Measurements from ENCODE around the gene CRX. TPM values are rescaled to one million over a fixed set of nuclear protein-coding genes. Genes with fewer than 3 reads are reported as not detected.

The CRX gene
- polyA plus RNA-seq, 1 of the 3 experiments (the other 2 are of a cell fraction): not detected

DNA sequence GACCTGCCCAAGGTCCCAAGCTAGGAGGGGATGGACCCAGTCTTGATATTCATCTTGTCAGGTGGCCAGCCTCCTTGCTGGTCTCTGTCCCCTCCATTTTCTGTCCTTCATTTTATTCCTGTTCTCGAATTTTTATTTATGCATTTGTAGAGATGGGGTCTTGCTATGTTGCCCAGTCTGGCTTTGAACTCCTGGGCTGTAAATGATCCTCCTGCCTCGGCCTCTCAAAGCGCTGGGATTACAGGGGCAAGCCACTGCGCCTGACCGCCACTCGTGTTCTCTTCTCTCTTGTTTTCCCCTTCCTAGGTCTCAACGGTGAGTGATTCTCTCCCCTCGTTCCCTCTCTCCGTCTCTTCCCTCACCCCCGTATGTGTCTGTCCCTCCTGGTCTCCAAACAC lies 26.7 kb downstream of the CRX start:
- no peak overlapping the region for H3K4me3 ChIP-seq (ENCODE audit: low read depth in 2 of 2, low read length in 1 of 2)
- TF ChIP-seq, protein P1, sequence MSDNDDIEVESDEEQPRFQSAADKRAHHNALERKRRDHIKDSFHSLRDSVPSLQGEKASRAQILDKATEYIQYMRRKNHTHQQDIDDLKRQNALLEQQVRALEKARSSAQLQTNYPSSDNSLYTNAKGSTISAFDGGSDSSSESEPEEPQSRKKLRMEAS (IDR thresholded peaks at IDR 0.05; ENCODE audit: low read depth): no peak
- TF ChIP-seq, protein P2, sequence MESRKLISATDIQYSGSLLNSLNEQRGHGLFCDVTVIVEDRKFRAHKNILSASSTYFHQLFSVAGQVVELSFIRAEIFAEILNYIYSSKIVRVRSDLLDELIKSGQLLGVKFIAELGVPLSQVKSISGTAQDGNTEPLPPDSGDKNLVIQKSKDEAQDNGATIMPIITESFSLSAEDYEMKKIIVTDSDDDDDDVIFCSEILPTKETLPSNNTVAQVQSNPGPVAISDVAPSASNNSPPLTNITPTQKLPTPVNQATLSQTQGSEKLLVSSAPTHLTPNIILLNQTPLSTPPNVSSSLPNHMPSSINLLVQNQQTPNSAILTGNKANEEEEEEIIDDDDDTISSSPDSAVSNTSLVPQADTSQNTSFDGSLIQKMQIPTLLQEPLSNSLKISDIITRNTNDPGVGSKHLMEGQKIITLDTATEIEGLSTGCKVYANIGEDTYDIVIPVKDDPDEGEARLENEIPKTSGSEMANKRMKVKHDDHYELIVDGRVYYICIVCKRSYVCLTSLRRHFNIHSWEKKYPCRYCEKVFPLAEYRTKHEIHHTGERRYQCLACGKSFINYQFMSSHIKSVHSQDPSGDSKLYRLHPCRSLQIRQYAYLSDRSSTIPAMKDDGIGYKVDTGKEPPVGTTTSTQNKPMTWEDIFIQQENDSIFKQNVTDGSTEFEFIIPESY (IDR thresholded peaks at IDR 0.05; ENCODE audit: borderline replicate concordance, low read depth): no peak
- TF ChIP-seq ELF1 (IDR thresholded peaks at IDR 0.05) (no peak), GATA2 (CRISPR knock-in tag; IDR thresholded peaks at IDR 0.05) (no peak), SMC3 (IDR thresholded peaks at IDR 0.05; ENCODE audit: low read depth, low read length) (no peak), NFIC (IDR thresholded peaks at IDR 0.05; ENCODE audit: borderline replicate concordance) (no peak), EP300 (IDR thresholded peaks at IDR 0.05; ENCODE audit: borderline replicate concordance in 1 of 2, low read depth in 1 of 2, low read length in 1 of 2) (no peak), JUND (IDR thresholded peaks at IDR 0.05) (no peak), YY1 (IDR thresholded peaks at IDR 0.05; ENCODE audit: low read depth) (no peak), POLR2AphosphoS5 (IDR thresholded peaks at IDR 0.05; ENCODE audit: low read depth, low read length) (no peak), GABPA (IDR thresholded peaks at IDR 0.05; ENCODE audit: low read depth) (no peak), TEAD4 (IDR thresholded peaks at IDR 0.05; ENCODE audit: borderline replicate concordance, insufficient read depth) (no peak)
- H3K79me2 ChIP-seq (ENCODE audit: insufficient read depth): no peaks in the 10 kb centered on the region
- no peaks in the 10 kb centered on the region for H3K4me1 ChIP-seq (ENCODE audit: control insufficient read depth in 1 of 2, insufficient read depth in 2 of 2, low read depth in 1 of 2, low read length in 1 of 2)
- H3K27me3 ChIP-seq (ENCODE audit: insufficient read depth): peaks cover 78% of the 10 kb centered on the region
- H3F3A ChIP-seq (replicated peaks; ENCODE audit: insufficient read depth): no peaks in the 10 kb centered on the region
- no peaks in the 10 kb centered on the region for H3K9me2 ChIP-seq
- no peak for DNase-seq
- H3K9me3 ChIP-seq: no peaks in the 10 kb centered on the region
- POLR2A ChIA-PET: interaction anchor here (0.6 kb wide), 1 partner anchor 17 kb away, joined by 4 read pairs; no protein-coding TSS in a partner anchor
- no peaks in the 10 kb centered on the region for H3K36me3 ChIP-seq (replicated peaks in 1 of 2; ENCODE audit: control insufficient read depth in 1 of 2, insufficient read depth in 2 of 2, low read length in 1 of 2)
- no peak overlapping the region for H2AFZ ChIP-seq (ENCODE audit: low read depth)
- no peak overlapping the region for H3K9ac ChIP-seq
- 46% methylated on average over 10 of the region's 10 CpGs for WGBS (ENCODE audit: low lambda C conversion rate)
- CTCF ChIA-PET: interaction anchor here (1.3 to 1.7 kb wide), 2 partner anchors 15 to 19 kb away, joined by 5 to 12 read pairs; no protein-coding TSS in a partner anchor
- H3K4me2 ChIP-seq: no peak overlapping the region
- no peak overlapping the region for H3K27ac ChIP-seq (ENCODE audit: low read depth in 2 of 2, low read length in 1 of 2)
- H4K20me1 ChIP-seq (ENCODE audit: insufficient read depth): no peaks in the 10 kb centered on the region

DNA sequence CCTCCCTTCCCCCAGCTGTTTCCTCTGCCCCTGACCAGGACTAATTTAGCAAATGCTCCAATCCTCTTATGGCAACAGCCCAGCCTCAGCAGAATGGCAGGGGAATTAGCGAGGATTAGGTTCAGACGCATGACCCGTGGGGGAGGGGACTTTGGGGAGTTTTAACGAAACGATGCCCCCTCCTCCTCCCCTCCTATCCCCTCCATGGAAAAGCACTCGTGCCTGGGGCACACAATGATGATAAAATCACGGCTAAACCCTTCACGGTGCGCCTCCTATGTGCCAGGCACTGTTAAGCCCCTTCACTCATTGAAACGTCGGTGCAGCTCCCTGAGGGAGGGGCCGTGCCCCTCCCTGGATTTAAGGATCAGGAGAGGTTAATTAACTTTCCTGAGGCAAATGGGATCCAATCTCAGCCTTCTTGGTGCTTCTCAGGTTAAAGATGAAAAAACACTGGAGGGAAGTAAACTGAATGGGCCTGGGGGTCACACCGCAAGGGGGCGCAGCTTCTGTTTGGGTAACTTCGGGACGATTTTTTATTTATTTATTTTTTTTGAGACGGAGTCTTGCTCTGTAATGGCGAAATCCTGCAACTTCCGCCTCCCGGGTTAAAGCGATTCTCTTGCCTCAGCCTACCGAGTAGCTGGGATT lies 27.2 kb downstream of the CRX start:
- ChIA-PET POLR2A (no interaction called here), CTCF (interaction anchor here (1.3 to 1.7 kb wide), 3 partner anchors 9 to 19 kb away, joined by 5 to 12 read pairs (median 7); no protein-coding TSS in a partner anchor)
- Histone ChIP-seq H3K4me3 (ENCODE audit: low read depth in 2 of 2, low read length in 1 of 2) (peak overlapping the region in 1 of 2 experiments; percentile 52; a peak in 1 of 4 replicates), H3K27me3 (ENCODE audit: insufficient read depth) (peaks cover 73% of the 10 kb centered on the region), H3K4me1 (ENCODE audit: control insufficient read depth in 1 of 2, insufficient read depth in 2 of 2, low read depth in 1 of 2, low read length in 1 of 2) (no peaks in the 10 kb centered on the region), H3K9me2 (no peaks in the 10 kb centered on the region), H3K9ac (no peak overlapping the region), H3K36me3 (replicated peaks in 1 of 2; ENCODE audit: control insufficient read depth in 1 of 2, insufficient read depth in 2 of 2, low read length in 1 of 2) (no peaks in the 10 kb centered on the region), H2AFZ (ENCODE audit: low read depth) (no peak overlapping the region), H3K79me2 (ENCODE audit: insufficient read depth) (no peaks in the 10 kb centered on the region), H3K4me2 (no peak overlapping the region), H4K20me1 (ENCODE audit: insufficient read depth) (no peaks in the 10 kb centered on the region), H3K27ac (ENCODE audit: low read depth in 2 of 2, low read length in 1 of 2) (no peak overlapping the region), H3K9me3 (no peaks in the 10 kb centered on the region), H3F3A (replicated peaks; ENCODE audit: insufficient read depth) (no peaks in the 10 kb centered on the region)
- DNase-seq: peak; percentile 33
- under 1% methylated on average over 22 of the region's 22 CpGs for WGBS (ENCODE audit: low lambda C conversion rate)
- no peak for TF ChIP-seq RCOR1 (IDR thresholded peaks at IDR 0.05; ENCODE audit: low read length)
- TF ChIP-seq, protein P3, sequence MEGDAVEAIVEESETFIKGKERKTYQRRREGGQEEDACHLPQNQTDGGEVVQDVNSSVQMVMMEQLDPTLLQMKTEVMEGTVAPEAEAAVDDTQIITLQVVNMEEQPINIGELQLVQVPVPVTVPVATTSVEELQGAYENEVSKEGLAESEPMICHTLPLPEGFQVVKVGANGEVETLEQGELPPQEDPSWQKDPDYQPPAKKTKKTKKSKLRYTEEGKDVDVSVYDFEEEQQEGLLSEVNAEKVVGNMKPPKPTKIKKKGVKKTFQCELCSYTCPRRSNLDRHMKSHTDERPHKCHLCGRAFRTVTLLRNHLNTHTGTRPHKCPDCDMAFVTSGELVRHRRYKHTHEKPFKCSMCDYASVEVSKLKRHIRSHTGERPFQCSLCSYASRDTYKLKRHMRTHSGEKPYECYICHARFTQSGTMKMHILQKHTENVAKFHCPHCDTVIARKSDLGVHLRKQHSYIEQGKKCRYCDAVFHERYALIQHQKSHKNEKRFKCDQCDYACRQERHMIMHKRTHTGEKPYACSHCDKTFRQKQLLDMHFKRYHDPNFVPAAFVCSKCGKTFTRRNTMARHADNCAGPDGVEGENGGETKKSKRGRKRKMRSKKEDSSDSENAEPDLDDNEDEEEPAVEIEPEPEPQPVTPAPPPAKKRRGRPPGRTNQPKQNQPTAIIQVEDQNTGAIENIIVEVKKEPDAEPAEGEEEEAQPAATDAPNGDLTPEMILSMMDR (IDR thresholded peaks at IDR 0.05): peak; percentile 64
- TF ChIP-seq, protein P4, sequence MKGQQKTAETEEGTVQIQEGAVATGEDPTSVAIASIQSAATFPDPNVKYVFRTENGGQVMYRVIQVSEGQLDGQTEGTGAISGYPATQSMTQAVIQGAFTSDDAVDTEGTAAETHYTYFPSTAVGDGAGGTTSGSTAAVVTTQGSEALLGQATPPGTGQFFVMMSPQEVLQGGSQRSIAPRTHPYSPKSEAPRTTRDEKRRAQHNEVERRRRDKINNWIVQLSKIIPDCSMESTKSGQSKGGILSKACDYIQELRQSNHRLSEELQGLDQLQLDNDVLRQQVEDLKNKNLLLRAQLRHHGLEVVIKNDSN (IDR thresholded peaks at IDR 0.05; ENCODE audit: borderline replicate concordance, low read depth): no peak

Measured in SK-N-SH (cell line).